ENCODE results near the gene TAAR8. TPM values are rescaled to one million over a fixed set of nuclear protein-coding genes. Genes with fewer than 3 reads are reported as not detected.

TAAR8 gene
- polyA plus RNA-seq, 1 of the 3 experiments (the other 2 are of a cell fraction): not detected

DNA sequence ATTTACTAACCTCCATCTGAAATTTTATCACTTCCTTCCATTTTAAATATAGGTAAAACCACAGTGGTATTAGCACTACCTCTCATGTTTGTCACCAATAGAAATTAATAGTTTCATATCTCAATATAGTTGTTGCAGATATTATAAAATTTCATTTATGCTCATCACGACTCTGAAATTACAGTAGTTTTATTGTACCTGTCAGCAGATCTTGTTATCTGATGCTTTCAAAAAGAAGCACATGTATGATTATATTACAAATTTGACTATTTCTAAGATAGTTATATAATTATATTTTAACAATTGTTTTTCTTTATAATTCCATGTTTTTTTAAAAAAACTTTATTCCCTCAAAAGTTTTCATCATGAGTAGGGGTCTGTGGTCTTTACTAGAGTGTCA is 32.2 kb downstream of the TAAR8 start:
- Histone ChIP-seq H3K27me3 (ENCODE audit: insufficient read depth) (no peaks in the 10 kb centered on the region; the same call in 1 of the 2 replicates), H3K9me3 (no peaks in the 10 kb centered on the region), H3F3A (replicated peaks; ENCODE audit: insufficient read depth) (no peaks in the 10 kb centered on the region), H3K27ac (ENCODE audit: low read depth in 2 of 2, low read length in 1 of 2) (no peak overlapping the region), H3K4me2 (no peak overlapping the region), H3K36me3 (replicated peaks in 1 of 2; ENCODE audit: control insufficient read depth in 1 of 2, insufficient read depth in 2 of 2, low read length in 1 of 2) (no peaks in the 10 kb centered on the region), H4K20me1 (ENCODE audit: insufficient read depth) (no peaks in the 10 kb centered on the region), H3K4me3 (ENCODE audit: low read depth in 2 of 2, low read length in 1 of 2) (no peak overlapping the region), H3K9me2 (no peaks in the 10 kb centered on the region), H3K4me1 (ENCODE audit: control insufficient read depth in 1 of 2, insufficient read depth in 2 of 2, low read depth in 1 of 2, low read length in 1 of 2) (no peaks in the 10 kb centered on the region), H3K79me2 (ENCODE audit: insufficient read depth) (no peaks in the 10 kb centered on the region), H3K9ac (no peak overlapping the region), H2AFZ (ENCODE audit: low read depth) (no peak overlapping the region)
- TF ChIP-seq POLR2AphosphoS5 (IDR thresholded peaks at IDR 0.05; ENCODE audit: low read depth, low read length): no peak
- no peak for TF ChIP-seq GATA2 (CRISPR knock-in tag; IDR thresholded peaks at IDR 0.05)
- TF ChIP-seq JUND (IDR thresholded peaks at IDR 0.05): no peak
- TF ChIP-seq MEF2A (IDR thresholded peaks at IDR 0.05; ENCODE audit: borderline replicate concordance, low read depth): no peak
- TF ChIP-seq, protein P1, sequence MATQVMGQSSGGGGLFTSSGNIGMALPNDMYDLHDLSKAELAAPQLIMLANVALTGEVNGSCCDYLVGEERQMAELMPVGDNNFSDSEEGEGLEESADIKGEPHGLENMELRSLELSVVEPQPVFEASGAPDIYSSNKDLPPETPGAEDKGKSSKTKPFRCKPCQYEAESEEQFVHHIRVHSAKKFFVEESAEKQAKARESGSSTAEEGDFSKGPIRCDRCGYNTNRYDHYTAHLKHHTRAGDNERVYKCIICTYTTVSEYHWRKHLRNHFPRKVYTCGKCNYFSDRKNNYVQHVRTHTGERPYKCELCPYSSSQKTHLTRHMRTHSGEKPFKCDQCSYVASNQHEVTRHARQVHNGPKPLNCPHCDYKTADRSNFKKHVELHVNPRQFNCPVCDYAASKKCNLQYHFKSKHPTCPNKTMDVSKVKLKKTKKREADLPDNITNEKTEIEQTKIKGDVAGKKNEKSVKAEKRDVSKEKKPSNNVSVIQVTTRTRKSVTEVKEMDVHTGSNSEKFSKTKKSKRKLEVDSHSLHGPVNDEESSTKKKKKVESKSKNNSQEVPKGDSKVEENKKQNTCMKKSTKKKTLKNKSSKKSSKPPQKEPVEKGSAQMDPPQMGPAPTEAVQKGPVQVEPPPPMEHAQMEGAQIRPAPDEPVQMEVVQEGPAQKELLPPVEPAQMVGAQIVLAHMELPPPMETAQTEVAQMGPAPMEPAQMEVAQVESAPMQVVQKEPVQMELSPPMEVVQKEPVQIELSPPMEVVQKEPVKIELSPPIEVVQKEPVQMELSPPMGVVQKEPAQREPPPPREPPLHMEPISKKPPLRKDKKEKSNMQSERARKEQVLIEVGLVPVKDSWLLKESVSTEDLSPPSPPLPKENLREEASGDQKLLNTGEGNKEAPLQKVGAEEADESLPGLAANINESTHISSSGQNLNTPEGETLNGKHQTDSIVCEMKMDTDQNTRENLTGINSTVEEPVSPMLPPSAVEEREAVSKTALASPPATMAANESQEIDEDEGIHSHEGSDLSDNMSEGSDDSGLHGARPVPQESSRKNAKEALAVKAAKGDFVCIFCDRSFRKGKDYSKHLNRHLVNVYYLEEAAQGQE (IDR thresholded peaks at IDR 0.05; ENCODE audit: low read depth, low read length): no peak
- TF ChIP-seq RXRA (IDR thresholded peaks at IDR 0.05; ENCODE audit: borderline replicate concordance, low read depth): no peak
- no peak for TF ChIP-seq YY1 (IDR thresholded peaks at IDR 0.05; ENCODE audit: low read depth)
- TF ChIP-seq, protein P2, sequence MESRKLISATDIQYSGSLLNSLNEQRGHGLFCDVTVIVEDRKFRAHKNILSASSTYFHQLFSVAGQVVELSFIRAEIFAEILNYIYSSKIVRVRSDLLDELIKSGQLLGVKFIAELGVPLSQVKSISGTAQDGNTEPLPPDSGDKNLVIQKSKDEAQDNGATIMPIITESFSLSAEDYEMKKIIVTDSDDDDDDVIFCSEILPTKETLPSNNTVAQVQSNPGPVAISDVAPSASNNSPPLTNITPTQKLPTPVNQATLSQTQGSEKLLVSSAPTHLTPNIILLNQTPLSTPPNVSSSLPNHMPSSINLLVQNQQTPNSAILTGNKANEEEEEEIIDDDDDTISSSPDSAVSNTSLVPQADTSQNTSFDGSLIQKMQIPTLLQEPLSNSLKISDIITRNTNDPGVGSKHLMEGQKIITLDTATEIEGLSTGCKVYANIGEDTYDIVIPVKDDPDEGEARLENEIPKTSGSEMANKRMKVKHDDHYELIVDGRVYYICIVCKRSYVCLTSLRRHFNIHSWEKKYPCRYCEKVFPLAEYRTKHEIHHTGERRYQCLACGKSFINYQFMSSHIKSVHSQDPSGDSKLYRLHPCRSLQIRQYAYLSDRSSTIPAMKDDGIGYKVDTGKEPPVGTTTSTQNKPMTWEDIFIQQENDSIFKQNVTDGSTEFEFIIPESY (IDR thresholded peaks at IDR 0.05; ENCODE audit: borderline replicate concordance, low read depth): no peak
- no peak for TF ChIP-seq ELF1 (IDR thresholded peaks at IDR 0.05)
- no peak for TF ChIP-seq SMC3 (IDR thresholded peaks at IDR 0.05; ENCODE audit: low read depth, low read length)
- no peak for TF ChIP-seq NRF1 (IDR thresholded peaks at IDR 0.05; ENCODE audit: low read depth, low read length)
- TF ChIP-seq SIN3A (IDR thresholded peaks at IDR 0.05; ENCODE audit: borderline replicate concordance, low read depth, low read length): no peak
- no peak for TF ChIP-seq CTCF (IDR thresholded peaks at IDR 0.05)
- no peak for TF ChIP-seq EZH2phosphoT487 (IDR thresholded peaks at IDR 0.05; ENCODE audit: borderline replicate concordance, low read depth)
- TF ChIP-seq USF2 (IDR thresholded peaks at IDR 0.05; ENCODE audit: borderline replicate concordance, low read depth, low read length): no peak
- TF ChIP-seq MXI1 (IDR thresholded peaks at IDR 0.05; ENCODE audit: low read depth, low read length): no peak
- TF ChIP-seq RCOR1 (IDR thresholded peaks at IDR 0.05; ENCODE audit: low read length): no peak
- whole genome bisulfite sequencing (ENCODE audit: low lambda C conversion rate): 4% methylated on average over 1 of the region's 1 CpG
- DNase-seq: no peak
- CTCF ChIA-PET: no interaction called here
- POLR2A ChIA-PET: no interaction called here

All from SK-N-SH (cell line).